Adrenal gland (tissue), 19 donors: ENCODE results near the gene S1PR4. TPM values are rescaled to one million over a fixed set of nuclear protein-coding genes. Genes with fewer than 3 reads are reported as not detected.
A peak's percentile ranks its signal among the peaks of the same experiment; 100 is the strongest.

ENCODE experiments used
- DNase-seq, 7 donors: peaks; one replicate each; pipeline ENCODE4 v3.0.0-alpha.2; 2019 to 2020
- H3K27ac ChIP-seq, 5 donors: fragments of 200-600 bp; sonication (generic) in 4 of 5; 1 replicate in 3 of 5; 2 replicates in 2 of 5; pipeline versions ENCODE4 v1.5.1 to v1.8.0; 2016 to 2020; ENCODE audit warnings: mild to moderate bottlenecking in 1 of 5
- H3K27me3 ChIP-seq: fragments of 200-600 bp; 2 replicates; pipeline ENCODE4 v1.8.0; 2021
- H3K36me3 ChIP-seq, 2 donors: fragments of 200-600 bp; replicated peaks in 1 of 2; 1 replicate in 1 of 2; 2 replicates in 1 of 2; pipeline versions ENCODE4 v1.5.1 to v1.8.0; 2018 to 2022
- H3K4me1 ChIP-seq, 2 donors: fragments of 200-600 bp; replicated peaks in 1 of 2; 1 replicate in 1 of 2; 2 replicates in 1 of 2; pipeline versions ENCODE4 v1.5.1 to v1.8.0; 2018 to 2021
- H3K4me3 ChIP-seq, 4 donors: fragments of 200-600 bp; sonication (generic) in 3 of 4; one replicate each; pipeline ENCODE4 v1.5.1; 2016 to 2018
- H3K9me3 ChIP-seq, 3 donors: fragments of 200-600 bp; sonication (generic) in 1 of 3; replicated peaks in 1 of 3; 1 replicate in 2 of 3; 2 replicates in 1 of 3; pipeline versions ENCODE4 v1.5.1 to v1.8.0; 2016 to 2021
- CTCF ChIP-seq, 6 experiments: fragments of 450-650 bp in 4 of 6; fragments of 200-600 bp in 2 of 6; sonication (generic) in 1 of 6; IDR thresholded peaks; 1 replicate in 5 of 6; 2 replicates in 1 of 6; pipeline versions ENCODE4 v1.5.1 to v1.8.0; 2016 to 2021; ENCODE audit warnings: antibody characterized with exemption in 6 of 6, mild to moderate bottlenecking in 2 of 6, moderate library complexity in 1 of 6
- POLR2A ChIP-seq, 2 donors: fragments of 450-650 bp; IDR thresholded peaks; one replicate each; pipeline ENCODE4 v1.6.1; 2017; ENCODE audit warnings: antibody characterized with exemption in 2 of 2, mild to moderate bottlenecking in 2 of 2, moderate library complexity in 1 of 2
- WGBS, 4 donors: extraction: QIAGEN DNeasy Blood & Tissue Kit in 2 of 4; methylation state at CpG; one replicate each; pipeline versions ENCODE4 v1.1.5 to v1.1.7; 2013 to 2017; 5-methylcytosine and 5-hydroxymethylcytosine counted together
- intact Hi-C, 2 donors: fragments of 100-400 bp; cut with DNase I; formaldehyde crosslinking; loops; one replicate each; pipeline versions ENCODE4 v1.14.1 to v1.15.0; 2022 to 2023
- long read RNA-seq, 10 donors: library from polyadenylated mRNA in 3 of 10; unstranded in 2 of 10; stranded (forward) in 1 of 10; transcript quantifications; one replicate each; pipeline ENCODE4 v2.0.0 and lab custom pipeline, GENCODE V29; 2021 to 2026
- polyA plus RNA-seq, 3 donors: library from polyadenylated mRNA; stranded (reverse); fragments of 200-250 nt in 2 of 3; fragments of 350-450 nt in 1 of 3; fragmentation: Illumina TruSeq in 1 of 3; extraction: RNeasy Lipid Tissue Mini Kit (QIAGEN cat#74804) in 1 of 3; gene quantifications; one replicate each; pipeline ENCODE4 v1.2.3, GENCODE V29; 2013 to 2014
- total RNA-seq, 9 donors: library from RNA; depleted of rRNA in 4 of 9; stranded (reverse); fragments of >200 nt in 4 of 9; fragments of 120-200 nt in 1 of 9; fragmentation: NEBNext Ultra II Directional in 1 of 9; extraction: Animal tissue kit (Norgen Biotek cat#: 25700) in 1 of 9; gene quantifications; one replicate each; pipeline versions ENCODE4 v1.1.0 to v1.2.4, GENCODE V29; 2013 to 2023
- donor health status: healthy with polysubstance abuse.
- donor health status: Bipolar disorder and iron deficiency.
- donor health status: DM: yes; HTN: yes; CAD: no.
- donor health status: DM: no; HTN: no; CAD: no.
- donor health status: DM: no; HTN: no; CAD: no.
- donor health status: DM: yes; HTN: yes; CAD: no.

Gene S1PR4
- 1 to 10 TPM in 7 of 9 donors, under 1 TPM in 2; 0.78 to 5.5 (median 2.5) TPM for total RNA-seq
- polyA plus RNA-seq: 1 to 10 TPM in 2 of 3 donors, not detected in 1; 1.6 to 2.2 TPM
- long read RNA-seq, donor 1, partial matches to known transcripts: 0 of 2 reads
- long read RNA-seq, donor 1, other reads (novel, unspliced or antisense): 0 of 2 reads
- long read RNA-seq, donor 2, partial matches to known transcripts: 0 of 2 reads
- long read RNA-seq, donor 2, other reads (novel, unspliced or antisense): 0 of 2 reads
- long read RNA-seq, donor 3: 0 reads
- long read RNA-seq, donor 4: 0 reads
- long read RNA-seq, donor 5, partial matches to known transcripts: 0 of 2 reads
- long read RNA-seq, donor 5, other reads (novel, unspliced or antisense): 0 of 2 reads
- long read RNA-seq, donor 6: 0 reads
- long read RNA-seq, donor 7: 0 reads
- long read RNA-seq, donor 8, partial matches to known transcripts: 0 of 3 reads
- long read RNA-seq, donor 8, other reads (novel, unspliced or antisense): 0 of 3 reads
- long read RNA-seq, donor 9: 0 reads
- long read RNA-seq, donor 10, partial matches to known transcripts: 0 of 2 reads
- long read RNA-seq, donor 10, other reads (novel, unspliced or antisense): 0 of 2 reads

- H3K4me3 ChIP-seq: no peak within 1 kb of the TSS
- TF ChIP-seq CTCF (IDR thresholded peaks at IDR 0.05) (no peak), POLR2A (IDR thresholded peaks at IDR 0.05) (no peak)
- no peaks in the 10 kb centered on the region for H3K9me3 ChIP-seq
- H3K36me3 ChIP-seq: no peaks in the 10 kb centered on the region
- intact Hi-C loops: no loop called here
- H3K27me3 ChIP-seq: no peaks in the 10 kb centered on the region
- H3K4me1 ChIP-seq: no peaks in the 10 kb centered on the region
- WGBS, 4 donors: 55 to 68% (median 61%) methylated on average over 12 to 42 of the region's 42 CpGs
- DNase-seq: peak in 1 of 7 donors; percentile 15
- peak within 1 kb of the TSS in 2 of 5 donors; percentile 12 to 52 for H3K27ac ChIP-seq
Measured at GRCh38 chr19:3178377-3178972, at the start of gene S1PR4. S1PR4 (plus strand) TSS chr19:3178769; CDS start chr19:3178793, 24 bp downstream.

- Histone ChIP-seq H3K27ac (no peak overlapping the region), H3K9me3 (no peaks in the 10 kb centered on the region), H3K36me3 (no peaks in the 10 kb centered on the region), H3K4me1 (peaks cover 0 to 9% of the 10 kb centered on the region in 2 donors), H3K4me3 (no peak overlapping the region), H3K27me3 (no peaks in the 10 kb centered on the region)
- WGBS, 4 donors: 0 to 27% (median 7%) methylated on average over 1 of the region's 1 CpG
- intact Hi-C loops: loop anchor here (5.0 to 10.0 kb wide), 3 partner anchors 33 to 57 kb away; no protein-coding TSS in a partner anchor
- TF ChIP-seq POLR2A (IDR thresholded peaks at IDR 0.05) (no peak), CTCF (IDR thresholded peaks at IDR 0.05) (peak; percentile 42 to 67 (median 60))
- peak in 2 of 7 donors; percentile 46 to 67 for DNase-seq
Measured at GRCh38 chr19:3129112-3129511, 49.5 kb upstream of the S1PR4 start.

DNA sequence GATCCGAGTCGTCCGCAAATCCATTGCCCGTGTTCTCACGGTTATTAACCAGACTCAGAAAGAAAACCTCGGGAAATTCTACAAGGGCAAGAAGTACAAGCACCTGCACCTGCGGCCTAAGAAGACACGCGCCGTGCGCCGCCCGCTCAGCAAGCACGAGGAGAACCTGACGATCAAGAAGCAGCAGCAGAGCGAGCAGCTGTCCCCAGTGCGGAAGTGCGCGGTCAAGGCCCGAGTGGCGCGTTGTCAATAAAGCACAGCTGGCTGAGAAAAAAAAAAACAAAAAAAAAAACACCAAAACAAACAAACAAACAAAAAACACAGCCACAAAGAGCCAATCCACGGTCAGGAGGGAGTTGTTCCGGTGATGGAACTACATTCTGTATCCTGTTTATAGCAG is 47.4 kb upstream of the S1PR4 start:
- H3K9me3 ChIP-seq: no peaks in the 10 kb centered on the region
- H3K27me3 ChIP-seq: no peaks in the 10 kb centered on the region
- peaks cover 0 to 9% of the 10 kb centered on the region in 2 donors for H3K4me1 ChIP-seq
- intact Hi-C loops: no loop called here
- no peaks in the 10 kb centered on the region for H3K36me3 ChIP-seq
- no peak for TF ChIP-seq CTCF (IDR thresholded peaks at IDR 0.05)
- no peak for TF ChIP-seq POLR2A (IDR thresholded peaks at IDR 0.05)
- no peak overlapping the region for H3K4me3 ChIP-seq
- DNase-seq: no peak
- no peak overlapping the region for H3K27ac ChIP-seq
- 93 to 94% (median 94%) methylated on average over 24 of the region's 24 CpGs for WGBS, 4 donors
